H4 (cell line): ENCODE results near the gene KIF25. TPM values are rescaled to one million over a fixed set of nuclear protein-coding genes. Genes with fewer than 3 reads are reported as not detected.
A peak's percentile ranks its signal among the peaks of the same experiment; 100 is the strongest.

Source experiments
- DNase-seq: peaks from one replicate; pipeline ENCODE4 v3.0.0-alpha.2; 2015; ENCODE audit warnings: low spot score
- total RNA-seq: library from RNA; depleted of rRNA; stranded (reverse); fragments of >200 nt; shearing (Covaris generic); gene quantifications from 2 replicates; pipeline ENCODE4 v1.2.3, GENCODE V29; 2014; rRNA removed

KIF25 gene
- total RNA-seq, 1 experiment from 2014 or later = 2.3 TPM

DNA sequence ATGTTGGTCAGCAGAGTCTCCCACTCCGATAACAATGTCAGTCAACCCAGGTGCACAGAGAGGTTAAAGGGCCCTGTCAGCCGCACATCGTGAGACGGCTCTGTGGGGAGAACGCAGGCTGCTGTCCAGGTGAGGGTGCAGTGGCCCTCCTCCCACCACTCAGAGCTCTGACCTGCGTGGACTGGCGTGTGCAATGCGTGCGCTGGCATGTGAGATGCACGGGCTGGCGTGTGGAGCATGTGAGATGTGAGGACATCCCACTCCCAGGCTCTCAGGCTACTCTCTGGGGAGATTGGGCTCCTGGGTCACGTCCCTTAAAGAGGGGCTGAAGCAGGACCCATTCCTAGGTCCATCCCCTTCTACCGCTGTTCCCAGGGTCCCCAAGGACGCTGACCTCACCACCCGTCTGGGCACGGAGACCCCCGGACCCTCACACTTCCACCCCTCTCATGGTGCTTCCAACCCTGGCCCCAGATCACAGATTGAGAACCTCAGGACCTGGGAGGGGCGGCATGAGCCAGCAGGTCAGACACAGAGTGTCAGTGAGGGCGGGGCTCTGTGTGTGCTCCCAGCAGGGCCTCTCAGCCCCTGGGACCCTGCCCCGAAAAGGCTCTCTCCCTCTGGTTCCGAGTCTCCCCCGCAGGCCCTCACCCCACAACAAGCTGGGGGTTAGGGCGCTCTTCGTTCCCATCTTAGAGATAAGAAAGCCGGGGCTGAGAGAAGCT, 90.1 kb downstream of the KIF25 start:
- no peak for DNase-seq

DNA sequence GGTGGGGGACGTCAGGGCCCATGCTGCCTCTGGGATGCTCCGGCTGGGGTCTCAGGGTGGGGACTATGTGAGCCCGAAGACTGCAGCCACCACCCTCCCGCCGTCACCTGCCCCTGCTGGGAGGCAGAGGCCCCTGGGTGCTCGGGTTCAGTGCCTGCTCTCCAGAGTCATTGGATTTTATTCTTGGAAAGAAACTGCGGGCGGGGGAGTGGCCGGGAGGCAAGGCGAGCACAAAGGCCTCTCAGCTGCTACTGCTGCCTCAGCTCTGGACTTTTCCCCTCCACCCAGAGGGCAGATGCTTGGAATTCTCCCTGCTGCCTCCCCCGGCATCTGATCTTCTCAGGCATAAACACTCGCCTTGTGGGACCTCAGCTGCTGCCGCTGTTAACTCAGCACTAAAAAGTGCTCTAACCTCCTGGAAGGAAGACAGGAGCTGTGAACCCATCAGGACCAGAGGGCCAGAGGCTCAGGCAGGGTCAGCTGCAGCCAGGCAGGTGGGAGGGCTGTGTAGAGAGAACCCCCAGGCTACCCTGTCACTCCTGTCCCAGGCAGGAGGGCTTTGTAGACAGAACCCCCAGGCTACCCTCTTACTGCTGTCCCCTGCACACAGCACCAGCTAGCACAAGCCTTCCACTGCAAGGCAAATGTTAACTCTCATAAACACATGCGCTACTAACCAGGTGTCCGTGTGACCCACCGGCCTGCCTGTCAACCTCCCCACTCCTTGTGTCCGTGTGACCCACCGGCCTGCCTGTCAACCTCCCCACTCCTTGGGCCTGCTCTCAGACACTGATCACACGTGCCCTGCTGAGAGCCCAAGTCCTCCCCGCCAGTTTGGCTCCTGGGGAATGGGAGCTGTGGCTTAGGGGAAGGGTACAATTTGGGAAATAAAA, 90.9 kb downstream of the KIF25 start:
- peak; percentile 9 for DNase-seq

DNA sequence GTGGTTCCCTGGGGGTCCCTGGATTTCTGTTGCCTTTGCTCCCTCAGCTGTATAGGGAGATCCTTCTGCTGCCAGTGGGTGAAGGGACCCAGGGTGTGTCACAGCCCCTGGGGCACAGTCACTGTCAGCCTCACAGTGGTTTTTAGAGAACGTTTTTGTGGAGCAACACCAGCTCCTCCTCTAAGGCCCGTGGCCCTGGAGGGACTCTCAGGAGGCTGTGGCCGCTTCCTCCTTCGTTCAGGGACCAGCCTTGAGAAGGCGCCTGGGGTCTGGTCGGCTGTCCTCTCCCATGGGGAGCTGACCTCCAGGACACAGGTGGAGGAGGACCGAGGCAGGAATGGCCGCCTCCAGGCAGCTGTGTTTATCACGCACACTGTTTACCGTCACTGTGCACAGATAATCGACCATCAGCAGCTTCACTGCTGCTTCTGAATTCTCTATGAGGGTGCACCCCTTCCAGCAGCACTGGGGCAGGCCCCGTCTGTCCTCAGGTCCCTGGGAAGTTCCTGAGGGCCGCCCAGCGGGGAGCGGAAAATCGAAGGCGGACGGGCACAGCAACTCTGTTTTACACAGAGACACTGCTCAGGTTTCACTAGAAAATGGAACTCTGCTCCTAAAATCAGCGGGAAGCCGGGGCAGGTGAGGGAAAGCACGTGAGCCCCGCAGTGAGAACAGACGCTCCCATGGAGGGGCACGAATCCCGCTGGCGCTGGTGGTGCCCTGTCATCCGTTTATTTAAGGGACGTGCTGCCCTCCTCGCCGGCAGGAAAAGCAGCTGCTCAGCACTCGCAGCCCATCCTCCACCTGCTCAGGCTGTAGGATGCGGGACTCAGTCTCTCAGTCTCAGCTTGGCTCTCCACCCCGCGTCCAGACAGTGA, 92.0 kb downstream of the KIF25 start:
- DNase-seq = no peak

DNA sequence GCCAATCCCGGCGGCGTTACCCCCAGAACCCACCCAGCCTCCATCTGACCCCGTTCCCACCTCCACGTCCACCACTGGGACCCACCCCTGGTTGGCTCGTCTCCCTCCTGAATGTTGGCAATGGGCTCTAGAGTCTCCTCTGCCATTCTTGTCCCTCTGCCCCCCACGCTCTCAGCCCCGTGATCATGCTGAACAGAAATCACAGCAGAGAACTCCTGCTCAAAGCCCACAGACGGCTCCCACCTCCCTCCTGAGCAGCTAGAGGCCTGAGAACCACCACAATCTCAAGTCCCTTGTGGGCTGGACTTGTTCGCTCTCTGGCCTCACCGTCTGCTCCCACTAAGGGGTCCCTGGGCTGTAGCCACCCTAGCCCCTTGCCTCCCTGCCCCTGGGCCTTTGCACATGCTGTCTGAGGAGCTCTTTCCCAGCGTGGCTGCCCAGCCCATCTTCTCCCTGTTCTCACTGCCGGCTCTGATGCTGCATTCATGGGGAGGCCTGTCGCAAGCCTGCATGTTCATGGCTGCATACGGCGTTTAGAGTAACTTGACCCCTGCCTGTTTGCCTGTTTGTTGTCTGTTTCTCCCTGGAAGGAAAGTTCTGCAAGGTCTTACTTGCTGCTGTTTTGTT, 92.7 kb downstream of the KIF25 start:
- DNase-seq = no peak

DNA sequence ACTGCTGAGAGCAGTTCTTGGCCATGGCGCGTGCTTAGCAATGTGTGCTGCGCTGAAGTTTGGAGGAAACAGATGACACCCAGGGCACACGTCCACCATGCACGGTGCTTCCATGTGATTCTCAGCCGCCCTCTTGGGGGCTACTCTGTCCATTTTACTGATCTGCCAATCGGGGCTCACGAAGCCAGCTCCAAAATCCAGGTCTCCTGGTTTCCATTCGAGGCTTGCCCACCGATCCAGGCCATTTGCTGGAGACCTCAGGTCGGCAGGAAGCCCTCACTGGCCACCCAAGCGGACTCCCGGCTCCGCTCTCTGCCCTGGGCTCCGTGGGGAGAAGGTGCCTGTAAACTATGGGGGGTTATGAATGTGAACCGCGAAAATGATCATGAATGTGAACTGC, 93.2 kb downstream of the KIF25 start:
- DNase-seq = no peak

DNA sequence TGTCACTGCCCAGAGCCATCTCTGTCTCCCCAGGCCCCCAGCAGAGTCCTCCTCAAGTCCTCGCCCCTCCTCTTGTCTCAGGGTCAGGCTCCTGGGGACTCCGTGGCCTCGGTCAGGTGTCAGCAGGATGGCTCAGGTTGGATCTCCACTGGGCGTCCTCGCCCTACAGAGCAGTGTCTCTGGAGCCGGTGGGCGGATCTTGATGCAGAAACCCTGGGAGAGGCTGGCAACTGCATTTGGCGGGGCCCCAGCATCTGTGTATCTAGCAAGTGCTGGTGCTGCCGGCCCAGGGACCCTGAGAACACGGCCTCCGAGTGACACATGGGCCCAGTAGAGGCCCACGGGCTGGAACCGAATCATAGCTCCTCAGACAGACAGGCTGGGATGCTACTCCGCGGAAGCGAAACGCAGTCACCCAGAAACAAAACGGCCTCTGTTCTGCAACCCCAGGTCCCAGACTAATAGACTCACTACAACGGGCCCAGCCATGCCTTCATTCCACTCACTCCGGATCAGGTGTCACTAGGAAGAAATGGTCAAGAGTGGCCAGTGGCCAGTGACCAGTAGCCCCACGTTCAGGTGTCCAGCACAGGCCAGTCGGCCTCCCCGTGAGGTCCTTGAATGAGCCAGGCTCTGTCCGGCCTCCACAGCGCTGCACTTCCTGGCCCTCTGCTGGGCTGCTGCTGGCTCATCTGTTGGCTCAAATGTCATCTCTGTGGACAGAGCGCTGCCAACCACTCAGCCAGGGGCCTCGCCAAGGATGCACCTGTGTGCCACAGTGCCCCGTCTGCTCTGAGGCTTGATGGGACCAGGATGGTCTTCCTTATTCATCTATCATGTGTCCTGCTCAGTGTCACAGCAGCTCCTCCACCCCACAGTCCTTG, 94.2 kb downstream of the KIF25 start:
- no peak for DNase-seq

DNA sequence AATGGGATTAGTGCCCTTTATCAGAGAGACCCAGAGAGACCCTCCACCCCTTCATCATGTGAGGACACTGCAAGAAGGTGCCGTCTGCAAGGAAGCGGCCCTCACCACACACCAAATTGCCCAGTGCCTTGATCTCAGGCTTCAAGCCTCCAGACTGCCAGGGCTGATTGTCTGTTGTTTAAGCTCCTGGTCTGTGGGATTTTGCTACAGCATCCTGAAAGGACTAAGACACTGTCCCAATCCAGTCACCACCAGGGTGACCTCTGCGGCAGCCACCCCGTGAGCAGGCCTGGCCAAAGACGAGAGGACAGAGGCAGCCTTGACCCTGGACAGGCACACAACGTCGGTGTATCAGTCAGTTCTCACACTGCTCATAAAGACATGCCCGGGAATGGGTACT, 95.1 kb downstream of the KIF25 start:
- no peak for DNase-seq

DNA sequence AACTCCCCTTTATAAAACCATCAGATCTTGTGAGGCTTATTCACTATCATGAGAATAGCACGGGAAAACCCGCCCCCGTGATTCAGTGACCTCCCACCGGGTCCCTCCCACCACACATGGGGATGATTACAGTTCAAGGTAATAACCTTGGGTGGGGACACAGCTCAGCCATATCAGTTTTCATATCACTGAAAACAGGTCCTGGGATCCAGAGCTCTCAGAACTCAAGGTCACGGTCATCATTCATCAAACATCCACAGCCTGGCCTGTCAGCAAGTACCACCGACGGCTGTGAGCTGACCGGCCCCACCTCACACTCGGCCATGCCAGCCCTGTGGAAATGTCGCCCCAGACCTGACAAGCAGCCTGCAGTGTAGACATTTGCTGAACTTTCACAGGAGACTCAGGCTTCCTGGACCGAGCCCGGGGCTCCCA, 95.6 kb downstream of the KIF25 start:
- DNase-seq = no peak

DNA sequence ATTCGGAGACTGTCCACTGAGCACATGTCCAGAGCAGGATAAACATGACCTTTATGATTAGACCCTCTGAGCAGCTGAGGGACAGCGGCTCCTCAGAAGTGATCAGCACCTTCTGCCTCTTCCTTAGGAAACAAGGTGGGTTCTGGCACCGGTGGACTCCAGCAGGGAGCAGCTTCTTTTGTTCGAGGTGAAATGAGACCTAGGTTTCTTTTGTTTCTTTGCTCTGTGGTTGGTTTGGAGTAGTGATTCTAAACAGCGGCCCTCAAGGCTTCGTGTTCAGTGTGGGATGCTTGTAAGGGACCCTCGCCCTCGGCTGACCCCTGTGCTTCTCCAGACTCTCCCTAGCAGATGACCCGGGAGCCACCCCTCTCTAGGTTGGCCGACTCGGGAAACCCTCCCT, 96.2 kb downstream of the KIF25 start:
- no peak for DNase-seq

Other genes starting within 250 kb of the KIF25 start
- gene AFDN, start 170.8 kb upstream of the KIF25 start, total RNA-seq = 11.4 and 13.5 TPM in 2 replicates
- gene FRMD1, start 81.5 kb downstream of the KIF25 start, total RNA-seq = not detected in 2 replicates